Measurements from ENCODE around the gene MAML3.

Gene MAML3

DNA sequence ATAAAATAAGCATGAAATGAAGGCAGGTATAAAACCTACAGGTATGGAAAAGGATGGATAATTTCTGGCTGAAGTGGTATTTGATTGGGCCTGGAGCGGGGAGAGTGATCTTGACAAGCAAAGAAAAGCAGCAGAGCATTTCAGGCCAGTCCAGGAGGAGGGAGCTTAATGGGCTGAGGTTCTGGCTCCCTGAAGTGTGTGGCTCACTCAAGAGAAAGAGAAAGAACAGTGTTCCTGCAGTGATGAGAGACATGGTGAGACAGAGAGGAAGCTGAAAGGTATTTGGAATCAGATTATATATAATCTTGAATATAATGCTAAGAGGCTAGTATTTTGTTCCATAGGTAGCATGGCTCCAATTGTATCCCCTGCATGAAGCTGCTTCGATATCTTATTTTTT is 334.9 kb downstream of the MAML3 start:
- Histone ChIP-seq H3K27me3 (ENCODE audit: control insufficient read depth in 2 of 2, insufficient read depth in 2 of 2, low read length in 2 of 2) (no peaks in the 10 kb centered on the region), H3K9me3 (ENCODE audit: control insufficient read depth in 2 of 2, low read length in 2 of 2) (no peaks in the 10 kb centered on the region), H3K4me1 (ENCODE audit: control insufficient read depth in 2 of 2, insufficient read depth in 2 of 2, low read length in 2 of 2) (peaks cover 0 to 3% of the 10 kb centered on the region in 2 donors), H3K4me3 (ENCODE audit: low read length in 2 of 2) (no peak overlapping the region), H3K27ac (ENCODE audit: low read depth in 2 of 2, low read length in 2 of 2) (no peak overlapping the region), H3K36me3 (ENCODE audit: control insufficient read depth in 2 of 2, insufficient read depth in 2 of 2, low read length in 2 of 2) (no peaks in the 10 kb centered on the region), H3K9ac (ENCODE audit: low read depth in 1 of 2, low read length in 2 of 2) (no peak overlapping the region)

- H3K27me3 ChIP-seq (ENCODE audit: control insufficient read depth in 2 of 2, insufficient read depth in 2 of 2, low read length in 2 of 2), result no peaks in the 10 kb centered on the region
- peaks cover 0 to 3% of the 10 kb centered on the region in 2 donors for H3K4me1 ChIP-seq (ENCODE audit: control insufficient read depth in 2 of 2, insufficient read depth in 2 of 2, low read length in 2 of 2)
- H3K27ac ChIP-seq (ENCODE audit: low read depth in 2 of 2, low read length in 2 of 2), result no peak overlapping the region
- H3K9me3 ChIP-seq (ENCODE audit: control insufficient read depth in 2 of 2, low read length in 2 of 2), result no peaks in the 10 kb centered on the region
- no peaks in the 10 kb centered on the region for H3K36me3 ChIP-seq (ENCODE audit: control insufficient read depth in 2 of 2, insufficient read depth in 2 of 2, low read length in 2 of 2)
- H3K9ac ChIP-seq (ENCODE audit: low read depth in 1 of 2, low read length in 2 of 2), result no peak overlapping the region
- H3K4me3 ChIP-seq (ENCODE audit: low read length in 2 of 2), result no peak overlapping the region
Measured at GRCh38 chr4:139817657-139818452, 336.1 kb downstream of the MAML3 start.

DNA sequence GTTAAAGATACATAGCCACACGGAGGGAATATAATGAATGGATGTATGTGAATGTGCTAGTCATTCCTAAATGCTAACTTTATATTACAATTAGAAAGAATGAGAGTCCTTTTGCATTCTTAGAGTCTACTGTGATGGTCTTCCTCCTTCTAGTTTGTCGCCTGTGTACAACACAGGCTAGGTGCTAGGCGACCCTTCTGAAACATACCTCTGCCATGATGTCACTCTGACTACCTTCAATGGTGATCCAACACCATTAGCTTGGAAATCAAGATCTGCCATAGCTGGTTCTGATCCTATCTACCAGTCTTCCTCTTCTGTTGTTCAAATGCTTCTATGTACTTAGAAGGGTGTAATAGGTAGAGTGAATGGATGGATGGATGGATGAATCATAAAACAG is 337.1 kb downstream of the MAML3 start:
- H3K27ac ChIP-seq (ENCODE audit: low read depth in 2 of 2, low read length in 2 of 2), result no peak overlapping the region

DNA sequence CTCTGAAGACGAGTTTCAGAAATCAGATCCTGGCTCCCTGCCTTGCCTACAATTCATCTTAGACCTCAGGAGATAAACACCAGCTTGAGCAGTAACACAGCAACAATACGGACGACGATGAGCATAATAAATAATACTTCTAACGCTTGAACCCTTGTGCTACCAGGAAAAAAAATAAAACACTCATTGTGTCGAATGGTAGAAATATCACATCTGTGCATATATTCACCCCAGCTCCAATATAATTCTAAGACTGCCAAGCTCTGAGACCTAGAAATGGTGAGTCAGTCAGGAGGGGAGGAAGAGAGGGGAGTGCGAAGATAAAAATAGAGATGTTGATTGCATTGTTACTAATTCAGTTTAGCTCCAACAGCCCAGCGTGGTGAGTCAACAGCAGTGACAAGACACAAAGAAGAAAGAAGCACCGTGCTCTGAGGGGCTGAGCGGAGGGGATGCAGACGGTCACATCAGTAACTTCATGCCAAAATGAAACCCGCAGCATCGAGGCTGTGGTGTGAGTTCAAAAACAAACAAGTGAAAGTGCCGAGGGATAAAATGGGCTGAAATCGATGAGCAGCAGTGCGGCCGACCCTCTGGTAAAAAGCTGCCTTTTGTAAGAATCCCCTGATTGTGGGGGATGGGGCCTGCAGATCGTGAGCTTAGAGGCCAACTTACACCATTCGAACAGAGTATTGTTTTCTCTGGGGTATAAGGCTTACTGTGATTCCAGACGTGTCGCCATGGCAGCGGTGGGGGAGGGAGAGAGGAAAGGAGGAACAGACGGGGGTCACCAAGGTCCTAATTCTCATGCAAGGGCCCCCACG is 338.0 kb downstream of the MAML3 start:
- Histone ChIP-seq H3K4me1 (ENCODE audit: control insufficient read depth in 2 of 2, insufficient read depth in 2 of 2, low read length in 2 of 2) (peaks cover 0 to 3% of the 10 kb centered on the region in 2 donors), H3K4me3 (ENCODE audit: low read length in 2 of 2) (peak overlapping the region; percentile 41 to 56), H3K9ac (ENCODE audit: low read depth in 1 of 2, low read length in 2 of 2) (no peak overlapping the region), H3K9me3 (ENCODE audit: control insufficient read depth in 2 of 2, low read length in 2 of 2) (no peaks in the 10 kb centered on the region), H3K36me3 (ENCODE audit: control insufficient read depth in 2 of 2, insufficient read depth in 2 of 2, low read length in 2 of 2) (no peaks in the 10 kb centered on the region), H3K27ac (ENCODE audit: low read depth in 2 of 2, low read length in 2 of 2) (peak overlapping the region; percentile 5), H3K27me3 (ENCODE audit: control insufficient read depth in 2 of 2, insufficient read depth in 2 of 2, low read length in 2 of 2) (no peaks in the 10 kb centered on the region)

More for the DNA sequence above, 337.1 kb downstream of the MAML3 start:
- Histone ChIP-seq H3K4me1 (ENCODE audit: control insufficient read depth in 2 of 2, insufficient read depth in 2 of 2, low read length in 2 of 2) (peaks cover 0 to 3% of the 10 kb centered on the region in 2 donors), H3K4me3 (ENCODE audit: low read length in 2 of 2) (no peak overlapping the region), H3K36me3 (ENCODE audit: control insufficient read depth in 2 of 2, insufficient read depth in 2 of 2, low read length in 2 of 2) (no peaks in the 10 kb centered on the region), H3K9ac (ENCODE audit: low read depth in 1 of 2, low read length in 2 of 2) (no peak overlapping the region), H3K27me3 (ENCODE audit: control insufficient read depth in 2 of 2, insufficient read depth in 2 of 2, low read length in 2 of 2) (no peaks in the 10 kb centered on the region), H3K9me3 (ENCODE audit: control insufficient read depth in 2 of 2, low read length in 2 of 2) (no peaks in the 10 kb centered on the region)

DNA sequence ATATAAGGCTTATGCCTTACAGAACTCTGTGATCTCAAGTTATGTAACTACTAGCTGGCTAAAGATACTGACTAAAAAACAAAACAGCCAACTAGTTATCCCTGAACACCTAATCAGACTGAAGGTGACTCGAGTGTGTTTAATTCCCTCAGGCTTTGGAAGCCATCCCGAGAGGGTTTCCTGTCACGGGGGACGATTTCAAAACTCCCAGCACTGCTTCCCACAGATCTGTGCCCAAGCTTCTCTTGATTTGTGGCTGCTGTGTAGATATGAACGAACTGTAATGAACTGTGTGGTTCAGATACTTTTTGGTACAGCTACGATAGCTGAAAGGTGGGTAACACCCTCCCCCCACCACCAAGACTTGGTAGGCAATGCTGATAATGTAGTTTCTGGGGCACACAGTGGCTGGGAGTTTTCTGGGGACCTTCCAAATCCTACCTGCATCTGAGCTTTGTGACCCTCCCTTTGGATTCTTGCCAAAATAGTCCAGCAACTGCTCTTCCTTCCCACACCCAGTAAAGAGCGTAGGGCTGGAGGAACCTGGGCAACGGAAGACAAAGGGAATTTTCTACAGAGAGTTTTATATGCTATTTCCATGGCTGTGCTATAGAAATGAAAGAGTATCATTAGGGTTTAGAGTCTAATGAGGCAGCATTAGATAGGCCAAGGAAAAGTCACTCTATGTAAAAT is 339.5 kb downstream of the MAML3 start:
- Histone ChIP-seq H3K27ac (ENCODE audit: low read depth in 2 of 2, low read length in 2 of 2) (no peak overlapping the region), H3K9me3 (ENCODE audit: control insufficient read depth in 2 of 2, low read length in 2 of 2) (no peaks in the 10 kb centered on the region), H3K4me3 (ENCODE audit: low read length in 2 of 2) (no peak overlapping the region), H3K9ac (ENCODE audit: low read depth in 1 of 2, low read length in 2 of 2) (no peak overlapping the region), H3K4me1 (ENCODE audit: control insufficient read depth in 2 of 2, insufficient read depth in 2 of 2, low read length in 2 of 2) (peaks cover 1 to 3% of the 10 kb centered on the region in 2 donors), H3K36me3 (ENCODE audit: control insufficient read depth in 2 of 2, insufficient read depth in 2 of 2, low read length in 2 of 2) (no peaks in the 10 kb centered on the region), H3K27me3 (ENCODE audit: control insufficient read depth in 2 of 2, insufficient read depth in 2 of 2, low read length in 2 of 2) (no peaks in the 10 kb centered on the region)

GRCh38 chr4:139813881-139814280 is 340.1 kb downstream of the MAML3 start:
- H3K4me3 ChIP-seq (ENCODE audit: low read length in 2 of 2), result no peak overlapping the region

GRCh38 chr4:139810710-139811109 is 343.3 kb downstream of the MAML3 start:
- Histone ChIP-seq H3K4me3 (ENCODE audit: low read length in 2 of 2) (no peak overlapping the region), H3K36me3 (ENCODE audit: control insufficient read depth in 2 of 2, insufficient read depth in 2 of 2, low read length in 2 of 2) (no peaks in the 10 kb centered on the region), H3K9ac (ENCODE audit: low read depth in 1 of 2, low read length in 2 of 2) (no peak overlapping the region), H3K4me1 (ENCODE audit: control insufficient read depth in 2 of 2, insufficient read depth in 2 of 2, low read length in 2 of 2) (peaks cover 3 to 6% of the 10 kb centered on the region in 2 donors), H3K27ac (ENCODE audit: low read depth in 2 of 2, low read length in 2 of 2) (no peak overlapping the region), H3K27me3 (ENCODE audit: control insufficient read depth in 2 of 2, insufficient read depth in 2 of 2, low read length in 2 of 2) (no peaks in the 10 kb centered on the region), H3K9me3 (ENCODE audit: control insufficient read depth in 2 of 2, low read length in 2 of 2) (no peaks in the 10 kb centered on the region)

More at GRCh38 chr4:139813881-139814280, 340.1 kb downstream of the MAML3 start:
- Histone ChIP-seq H3K4me1 (ENCODE audit: control insufficient read depth in 2 of 2, insufficient read depth in 2 of 2, low read length in 2 of 2) (peaks cover 3 to 6% of the 10 kb centered on the region in 2 donors), H3K27me3 (ENCODE audit: control insufficient read depth in 2 of 2, insufficient read depth in 2 of 2, low read length in 2 of 2) (no peaks in the 10 kb centered on the region), H3K9me3 (ENCODE audit: control insufficient read depth in 2 of 2, low read length in 2 of 2) (no peaks in the 10 kb centered on the region), H3K9ac (ENCODE audit: low read depth in 1 of 2, low read length in 2 of 2) (no peak overlapping the region), H3K36me3 (ENCODE audit: control insufficient read depth in 2 of 2, insufficient read depth in 2 of 2, low read length in 2 of 2) (no peaks in the 10 kb centered on the region), H3K27ac (ENCODE audit: low read depth in 2 of 2, low read length in 2 of 2) (no peak overlapping the region)

GRCh38 chr4:139809757-139810140 is 344.2 kb downstream of the MAML3 start:
- Histone ChIP-seq H3K4me1 (ENCODE audit: control insufficient read depth in 2 of 2, insufficient read depth in 2 of 2, low read length in 2 of 2) (peaks cover 3 to 6% of the 10 kb centered on the region in 2 donors), H3K4me3 (ENCODE audit: low read length in 2 of 2) (no peak overlapping the region), H3K27me3 (ENCODE audit: control insufficient read depth in 2 of 2, insufficient read depth in 2 of 2, low read length in 2 of 2) (no peaks in the 10 kb centered on the region), H3K27ac (ENCODE audit: low read depth in 2 of 2, low read length in 2 of 2) (no peak overlapping the region), H3K9me3 (ENCODE audit: control insufficient read depth in 2 of 2, low read length in 2 of 2) (no peaks in the 10 kb centered on the region), H3K9ac (ENCODE audit: low read depth in 1 of 2, low read length in 2 of 2) (no peak overlapping the region), H3K36me3 (ENCODE audit: control insufficient read depth in 2 of 2, insufficient read depth in 2 of 2, low read length in 2 of 2) (no peaks in the 10 kb centered on the region)

DNA sequence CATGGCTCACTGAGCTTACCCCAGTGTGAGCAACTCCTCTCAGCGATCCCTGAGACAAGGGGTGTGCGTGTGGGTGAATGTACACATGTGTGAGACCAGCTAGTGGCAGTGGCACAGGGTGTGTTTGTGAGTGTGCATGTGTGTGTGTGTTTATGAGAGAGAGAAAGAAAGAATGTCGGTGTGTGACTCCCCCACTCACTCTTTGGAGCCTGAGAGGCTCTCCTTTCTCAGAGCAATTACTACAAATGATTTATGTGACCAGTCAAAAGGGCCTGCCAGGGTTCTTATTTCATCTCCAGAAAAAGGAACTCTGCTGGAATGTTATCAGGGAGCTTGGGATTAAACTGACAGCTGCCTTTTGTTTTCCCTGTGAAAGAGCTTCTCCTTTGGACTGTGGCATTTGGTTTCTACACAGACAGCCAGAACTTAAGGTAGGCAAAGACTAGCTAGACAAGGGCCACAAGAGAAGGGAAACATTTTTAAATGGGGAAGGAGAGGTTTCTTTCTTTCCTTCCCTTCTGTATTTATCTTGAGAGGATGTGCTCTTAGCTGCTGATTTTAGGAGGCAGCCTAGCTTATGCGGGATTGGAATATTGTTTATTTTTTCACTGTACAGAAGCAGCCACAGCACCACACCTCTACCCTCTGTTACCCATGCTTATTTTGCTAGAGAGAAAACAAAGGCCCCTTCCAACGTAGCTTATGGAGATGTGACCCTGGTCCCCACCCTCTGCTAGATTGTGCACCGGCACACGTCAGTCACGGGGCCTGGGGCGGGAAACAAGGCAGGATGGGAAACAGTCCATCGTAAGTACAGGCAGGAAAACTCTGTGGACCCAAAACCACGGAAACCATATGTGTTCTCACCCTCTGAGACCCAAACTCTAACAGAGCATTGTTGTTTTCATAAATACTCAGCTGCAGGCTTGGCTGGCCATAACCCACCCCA is 344.9 kb downstream of the MAML3 start:
- Histone ChIP-seq H3K9ac (ENCODE audit: low read depth in 1 of 2, low read length in 2 of 2) (no peak overlapping the region), H3K27me3 (ENCODE audit: control insufficient read depth in 2 of 2, insufficient read depth in 2 of 2, low read length in 2 of 2) (no peaks in the 10 kb centered on the region), H3K9me3 (ENCODE audit: control insufficient read depth in 2 of 2, low read length in 2 of 2) (no peaks in the 10 kb centered on the region), H3K4me3 (ENCODE audit: low read length in 2 of 2) (no peak overlapping the region), H3K27ac (ENCODE audit: low read depth in 2 of 2, low read length in 2 of 2) (no peak overlapping the region), H3K4me1 (ENCODE audit: control insufficient read depth in 2 of 2, insufficient read depth in 2 of 2, low read length in 2 of 2) (peaks cover 0 to 6% of the 10 kb centered on the region in 2 donors), H3K36me3 (ENCODE audit: control insufficient read depth in 2 of 2, insufficient read depth in 2 of 2, low read length in 2 of 2) (no peaks in the 10 kb centered on the region)
